ENCODE results near the gene REEP2. TPM values are rescaled to one million over a fixed set of nuclear protein-coding genes. Genes with fewer than 3 reads are reported as not detected.

REEP2 gene
- total RNA-seq, 2 donors from 2014 or later = 0.40 TPM; not detected in 1

DNA sequence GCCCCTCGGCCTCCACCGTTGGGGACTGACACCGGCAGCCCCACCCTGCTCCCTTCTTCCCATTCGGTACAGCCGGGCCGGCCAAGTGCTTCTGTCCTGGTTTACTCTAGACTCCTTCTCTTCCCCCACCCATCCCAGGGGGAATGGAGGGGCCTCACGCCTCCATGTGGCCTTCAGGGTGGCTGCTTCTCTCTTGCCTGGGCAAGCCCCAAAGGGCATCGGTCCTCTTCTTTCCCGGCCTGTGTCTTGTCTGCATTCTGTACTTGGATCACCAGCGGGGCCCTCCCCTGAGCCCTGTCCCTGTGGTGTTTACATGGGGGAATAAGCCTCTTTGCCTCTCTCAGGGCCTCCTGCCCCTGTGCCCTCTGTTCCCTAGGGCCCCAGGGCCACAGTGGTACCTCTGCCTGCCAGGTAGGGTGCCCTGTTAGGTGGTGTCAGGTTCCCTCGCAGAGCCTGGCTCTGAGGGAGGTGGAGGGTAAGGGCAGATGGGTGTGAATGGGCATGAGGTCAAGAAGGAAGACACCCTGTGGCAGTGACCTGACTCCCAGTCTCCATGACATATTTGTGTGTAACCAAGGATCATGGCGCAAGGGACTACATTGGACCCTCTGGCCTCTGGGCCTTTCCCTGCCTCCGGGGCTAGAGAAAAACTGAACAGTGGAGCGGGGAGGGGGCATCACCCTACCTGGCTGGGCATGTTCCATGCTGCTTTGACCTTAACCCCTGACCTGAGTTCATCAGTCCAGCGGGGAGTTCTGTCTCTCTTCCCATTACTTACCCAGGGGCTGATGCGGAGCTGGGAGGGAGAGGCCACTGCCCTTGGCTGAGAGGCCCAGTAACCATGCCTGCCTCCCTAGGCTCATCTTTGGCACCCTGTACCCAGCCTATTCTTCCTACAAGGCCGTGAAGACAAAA lies 1.6 kb downstream of the REEP2 start:
- no peaks in the 10 kb centered on the region for H3K27me3 Mint-ChIP-seq
- peaks cover 2% of the 10 kb centered on the region for H3K36me3 Mint-ChIP-seq (ENCODE audit: low read depth)
- peaks cover 14% of the 10 kb centered on the region for H3K4me1 Mint-ChIP-seq
- no peaks in the 10 kb centered on the region for H3K9me3 ChIP-seq (ENCODE audit: control insufficient read depth, low read length, poor library complexity, severe bottlenecking)
- H3K27ac Mint-ChIP-seq = peak overlapping the region; percentile 62
- H3K4me3 Mint-ChIP-seq = peak overlapping the region; percentile 79
- ATAC-seq = no peak
- no peak for DNase-seq

- H3K27me3 Mint-ChIP-seq = no peaks in the 10 kb centered on the region
- H3K27ac Mint-ChIP-seq = no peak overlapping the region
- H3K9me3 ChIP-seq (ENCODE audit: control insufficient read depth, low read length, poor library complexity, severe bottlenecking) = no peaks in the 10 kb centered on the region
- no peaks in the 10 kb centered on the region for H3K36me3 Mint-ChIP-seq (ENCODE audit: low read depth)
- peaks cover 14% of the 10 kb centered on the region for H3K4me1 Mint-ChIP-seq
- ATAC-seq (no peak), DNase-seq (no peak)
- no peak overlapping the region for H3K4me3 Mint-ChIP-seq
Measured at GRCh38 chr5:138441221-138441620, 2.4 kb downstream of the REEP2 start.

- DNase-seq = no peak
- H3K4me1 Mint-ChIP-seq = peaks cover 9% of the 10 kb centered on the region
- no peak overlapping the region for H3K27ac Mint-ChIP-seq
- H3K4me3 Mint-ChIP-seq = no peak overlapping the region
- H3K9me3 ChIP-seq (ENCODE audit: control insufficient read depth, low read length, poor library complexity, severe bottlenecking) = no peaks in the 10 kb centered on the region
- H3K27me3 Mint-ChIP-seq = no peaks in the 10 kb centered on the region
- H3K36me3 Mint-ChIP-seq (ENCODE audit: low read depth) = no peaks in the 10 kb centered on the region
- no peak for ATAC-seq
Measured at GRCh38 chr5:138444078-138444773, 5.4 kb downstream of the REEP2 start.

DNA sequence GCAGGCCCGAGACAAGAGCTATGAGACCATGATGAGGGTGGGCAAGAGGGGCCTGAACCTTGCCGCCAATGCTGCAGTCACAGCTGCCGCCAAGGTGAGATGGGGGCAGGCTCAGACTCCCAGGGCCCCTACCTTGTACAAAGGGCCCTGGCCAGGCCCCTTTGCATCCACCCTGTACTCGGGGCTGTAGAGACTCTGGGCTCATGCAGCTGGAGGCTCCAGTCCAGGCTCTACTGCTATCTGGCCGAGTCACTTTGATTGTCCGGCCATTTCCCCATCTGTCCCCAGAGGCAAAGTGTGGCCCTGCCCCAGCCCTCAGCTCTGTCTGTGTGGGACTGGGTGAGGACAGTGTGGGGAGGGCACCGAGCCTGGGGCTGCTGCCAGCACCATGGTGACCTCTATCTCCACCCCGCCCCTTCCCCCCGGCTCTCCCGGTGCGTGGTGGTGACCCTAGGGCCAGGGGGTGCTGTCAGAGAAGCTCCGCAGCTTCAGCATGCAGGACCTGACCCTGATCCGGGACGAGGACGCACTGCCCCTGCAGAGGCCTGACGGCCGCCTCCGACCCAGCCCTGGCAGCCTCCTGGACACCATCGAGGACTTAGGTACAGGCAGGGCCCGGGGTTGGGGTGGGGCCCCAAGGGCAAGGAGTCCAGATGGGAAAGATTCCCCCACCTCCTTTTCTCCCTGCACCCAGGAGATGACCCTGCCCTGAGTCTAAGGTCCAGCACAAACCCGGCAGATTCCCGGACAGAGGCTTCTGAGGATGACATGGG lies 6.1 kb downstream of the REEP2 start:
- H3K27me3 Mint-ChIP-seq = no peaks in the 10 kb centered on the region
- ATAC-seq (no peak), DNase-seq (no peak)
- H3K4me3 Mint-ChIP-seq = no peak overlapping the region
- peaks cover 10% of the 10 kb centered on the region for H3K4me1 Mint-ChIP-seq
- no peak overlapping the region for H3K27ac Mint-ChIP-seq
- H3K9me3 ChIP-seq (ENCODE audit: control insufficient read depth, low read length, poor library complexity, severe bottlenecking) = no peaks in the 10 kb centered on the region
- H3K36me3 Mint-ChIP-seq (ENCODE audit: low read depth) = no peaks in the 10 kb centered on the region

- H3K4me1 Mint-ChIP-seq = peaks cover 8% of the 10 kb centered on the region
- DNase-seq (no peak), ATAC-seq (no peak)
- no peak overlapping the region for H3K27ac Mint-ChIP-seq
- H3K27me3 Mint-ChIP-seq = no peaks in the 10 kb centered on the region
- no peaks in the 10 kb centered on the region for H3K9me3 ChIP-seq (ENCODE audit: control insufficient read depth, low read length, poor library complexity, severe bottlenecking)
- H3K4me3 Mint-ChIP-seq = no peak overlapping the region
- no peaks in the 10 kb centered on the region for H3K36me3 Mint-ChIP-seq (ENCODE audit: low read depth)
Measured at GRCh38 chr5:138445547-138446271, 6.9 kb downstream of the REEP2 start.

DNA sequence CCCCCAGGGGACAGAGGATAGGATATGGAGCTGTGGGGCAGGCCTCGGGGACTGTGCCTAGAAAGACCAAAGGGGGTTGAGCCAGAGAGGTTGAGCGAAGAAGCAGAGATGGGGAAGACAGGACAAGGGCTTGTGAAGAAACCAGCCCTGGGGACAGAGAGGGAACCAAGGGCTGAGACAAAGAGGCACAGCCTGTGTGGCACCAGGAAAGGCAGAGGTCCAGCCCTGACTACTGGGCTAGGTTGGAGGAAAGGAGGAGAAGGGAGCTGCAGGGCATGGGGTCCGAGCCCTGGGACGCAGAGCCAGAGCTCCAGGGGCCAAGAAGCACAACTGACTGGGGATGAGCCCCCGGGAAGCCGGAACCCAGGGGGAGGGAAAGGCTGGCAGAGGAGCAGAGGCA lies 9.2 kb downstream of the REEP2 start:
- ATAC-seq = no peak
- no peaks in the 10 kb centered on the region for H3K36me3 Mint-ChIP-seq (ENCODE audit: low read depth)
- H3K27ac Mint-ChIP-seq = no peak overlapping the region
- peaks cover 6% of the 10 kb centered on the region for H3K27me3 Mint-ChIP-seq
- no peak for DNase-seq
- peaks cover 10% of the 10 kb centered on the region for H3K4me1 Mint-ChIP-seq
- H3K4me3 Mint-ChIP-seq = no peak overlapping the region
- H3K9me3 ChIP-seq (ENCODE audit: control insufficient read depth, low read length, poor library complexity, severe bottlenecking) = no peaks in the 10 kb centered on the region

- peak overlapping the region; percentile 7 for H3K4me3 Mint-ChIP-seq
- peaks cover 6% of the 10 kb centered on the region for H3K27me3 Mint-ChIP-seq
- no peak for DNase-seq
- H3K27ac Mint-ChIP-seq = no peak overlapping the region
- ATAC-seq = no peak
- no peaks in the 10 kb centered on the region for H3K36me3 Mint-ChIP-seq (ENCODE audit: low read depth)
- no peaks in the 10 kb centered on the region for H3K9me3 ChIP-seq (ENCODE audit: control insufficient read depth, low read length, poor library complexity, severe bottlenecking)
- H3K4me1 Mint-ChIP-seq = peaks cover 10% of the 10 kb centered on the region
Measured at GRCh38 chr5:138448481-138449398, 9.9 kb downstream of the REEP2 start.

GRCh38 chr5:138449501-138450239 lies 10.8 kb downstream of the REEP2 start:
- Mint-ChIP-seq H3K27ac (no peak overlapping the region), H3K4me3 (peak overlapping the region; percentile 50), H3K36me3 (ENCODE audit: low read depth) (no peaks in the 10 kb centered on the region), H3K4me1 (peaks cover 10% of the 10 kb centered on the region), H3K27me3 (peaks cover 6% of the 10 kb centered on the region)
- no peaks in the 10 kb centered on the region for H3K9me3 ChIP-seq (ENCODE audit: control insufficient read depth, low read length, poor library complexity, severe bottlenecking)
- ATAC-seq (peak; percentile 85), DNase-seq (peak; percentile 66 to 68 (median 68))

DNA sequence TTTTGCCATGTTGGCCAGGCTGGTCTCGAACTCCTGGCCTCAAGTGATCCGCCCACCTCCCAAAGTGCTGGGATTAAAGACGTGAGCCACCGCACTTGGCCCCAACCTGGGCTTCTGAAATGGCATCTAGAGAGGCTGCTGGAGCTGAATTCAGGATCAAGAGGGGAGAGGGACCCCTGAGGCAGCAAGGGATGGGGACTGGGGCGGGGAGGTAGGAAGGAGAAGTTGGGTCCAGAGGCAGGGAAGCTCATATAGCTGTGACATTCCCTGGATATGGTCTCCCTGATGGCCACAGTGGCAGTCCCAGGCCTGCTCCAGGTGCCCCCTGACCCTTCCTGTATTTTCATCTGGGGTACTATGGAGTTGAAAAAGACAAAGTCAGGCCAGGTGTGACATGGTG lies 12.1 kb downstream of the REEP2 start:
- no peaks in the 10 kb centered on the region for H3K36me3 Mint-ChIP-seq (ENCODE audit: low read depth)
- DNase-seq (no peak), ATAC-seq (no peak)
- H3K27ac Mint-ChIP-seq = no peak overlapping the region
- peaks cover 6% of the 10 kb centered on the region for H3K27me3 Mint-ChIP-seq
- H3K9me3 ChIP-seq (ENCODE audit: control insufficient read depth, low read length, poor library complexity, severe bottlenecking) = no peaks in the 10 kb centered on the region
- peaks cover 10% of the 10 kb centered on the region for H3K4me1 Mint-ChIP-seq
- H3K4me3 Mint-ChIP-seq = no peak overlapping the region

- DNase-seq = no peak
Measured at GRCh38 chr5:138452720-138453119, 13.9 kb downstream of the REEP2 start.

DNA sequence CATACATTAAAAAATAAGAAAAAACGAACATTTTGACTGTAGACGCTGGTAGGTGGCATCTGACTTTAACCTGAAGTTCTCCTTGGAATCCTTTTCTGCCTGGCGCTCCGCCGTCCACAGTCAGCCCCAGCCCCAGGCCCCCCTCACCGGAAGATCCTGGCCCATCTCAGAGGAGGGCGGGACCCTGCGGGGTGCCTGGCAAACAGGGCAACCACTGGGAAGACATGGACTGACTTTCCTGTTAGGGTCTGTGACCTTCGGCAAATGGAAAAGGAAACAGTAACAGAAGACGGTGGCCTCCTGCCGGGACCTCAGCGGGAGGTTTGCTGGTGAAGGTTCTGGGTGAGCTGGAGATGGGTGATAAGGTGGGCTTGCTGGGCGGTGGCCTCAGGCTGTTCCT lies 14.7 kb downstream of the REEP2 start:
- Mint-ChIP-seq H3K4me3 (no peak overlapping the region), H3K4me1 (peaks cover 13% of the 10 kb centered on the region), H3K27me3 (peaks cover 6% of the 10 kb centered on the region), H3K36me3 (ENCODE audit: low read depth) (no peaks in the 10 kb centered on the region), H3K27ac (no peak overlapping the region)
- H3K9me3 ChIP-seq (ENCODE audit: control insufficient read depth, low read length, poor library complexity, severe bottlenecking) = no peaks in the 10 kb centered on the region
- ATAC-seq = no peak
- DNase-seq = no peak

More at GRCh38 chr5:138452720-138453119, 13.9 kb downstream of the REEP2 start:
- no peaks in the 10 kb centered on the region for H3K36me3 Mint-ChIP-seq (ENCODE audit: low read depth)
- H3K9me3 ChIP-seq (ENCODE audit: control insufficient read depth, low read length, poor library complexity, severe bottlenecking) = no peaks in the 10 kb centered on the region
- H3K4me1 Mint-ChIP-seq = peaks cover 13% of the 10 kb centered on the region
- no peak overlapping the region for H3K4me3 Mint-ChIP-seq
- H3K27ac Mint-ChIP-seq = no peak overlapping the region
- H3K27me3 Mint-ChIP-seq = peaks cover 6% of the 10 kb centered on the region
- ATAC-seq = no peak
